Pancreas (tissue), 10 donors: Measurements from ENCODE around the gene C1QL4. TPM values are rescaled to one million over a fixed set of nuclear protein-coding genes. Genes with fewer than 3 reads are reported as not detected.
A peak's percentile ranks its signal among the peaks of the same experiment; 100 is the strongest.
"Not testable (repeated sequence)": the region's sequence is repeated elsewhere in the genome, so short reads cannot be mapped to it uniquely, and the experiment has no call there.

Source experiments
- ATAC-seq, 4 donors: fragments of 200-7000 bp; cut with Tn5 transposase; one replicate each; pipeline versions ENCODE4 v1.8.0 to v1.9.1; 2020; ENCODE audit warnings: mild to moderate bottlenecking in 4 of 4, moderate library complexity in 4 of 4
- DNase-seq, 6 donors: peaks; one replicate each; pipeline ENCODE4 v3.0.0-alpha.2; 2020
- FAIRE-seq: peaks from 2 replicates; lab custom pipeline; 2012; peaks lifted over from hg19 to GRCh38; lab: Jason Lieb, UNC
- H3K27ac ChIP-seq, 4 donors: fragments of 200-600 bp; sonication (generic); 1 replicate in 3 of 4; 2 replicates in 1 of 4; pipeline versions ENCODE4 v1.5.0 to v1.8.0; 2020
- H3K27me3 ChIP-seq, 4 donors: fragments of 200-600 bp; one replicate each; pipeline ENCODE4 v1.8.0; 2021
- H3K36me3 ChIP-seq, 3 donors: fragments of 200-600 bp; sonication (generic) in 1 of 3; one replicate each; pipeline versions ENCODE4 v1.5.0 to v1.8.0; 2020 to 2021
- H3K4me1 ChIP-seq, 3 donors: fragments of 200-600 bp; one replicate each; pipeline ENCODE4 v1.8.0; 2021
- H3K4me3 ChIP-seq, 4 donors: fragments of 200-600 bp; sonication (generic) in 2 of 4; one replicate each; pipeline versions ENCODE4 v1.5.0 to v1.8.0; 2020 to 2021
- H3K9me3 ChIP-seq, 4 donors: fragments of 200-600 bp; one replicate each; pipeline ENCODE4 v1.8.0; 2021
- CTCF ChIP-seq, 4 donors: fragments of 200-600 bp; sonication (generic) in 3 of 4; IDR thresholded peaks; one replicate each; pipeline versions ENCODE4 v1.5.0 to v1.8.0; 2021; ENCODE audit warnings: antibody characterized with exemption in 4 of 4
- WGBS, 2 donors: extraction: QIAGEN DNeasy Blood & Tissue Kit; methylation state at CpG; one replicate each; pipeline ENCODE4 v1.1.7; 2013; 5-methylcytosine and 5-hydroxymethylcytosine counted together
- intact Hi-C, 3 donors: fragments of 100-400 bp; cut with DNase I; formaldehyde crosslinking; loops; one replicate each; pipeline versions ENCODE4 v1.11.1 to v1.14.2; 2022
- polyA plus RNA-seq, 2 donors: library from polyadenylated mRNA; stranded (reverse); fragments of 200-250 nt; gene quantifications; one replicate each; pipeline ENCODE4 v1.2.3, GENCODE V29; 2013
- total RNA-seq, 6 donors: library from RNA; stranded (reverse); fragmentation: NEBNext Ultra II Directional in 4 of 6; extraction: Animal tissue kit (Norgen Biotek cat#: 25700) in 4 of 6; gene quantifications; one replicate each; pipeline versions ENCODE4 v1.2.1 to v1.2.4, GENCODE V29; 2021 to 2023
- donor health status: healthy with polysubstance abuse.
- donor health status: DM: no; HTN: no; CAD: no; lungs with moderate emphysema.
- donor health status: DM: no; HTN: no; CAD: no.
- donor health status: control.
- donor health status: control.
- donor health status: Bipolar disorder and iron deficiency.
- donor health status: DM: yes; HTN: yes; CAD: no.
- donor health status: DM: no; HTN: no; CAD: no.
- donor health status: DM: no; HTN: no; CAD: no.
- donor health status: DM: yes; HTN: yes; CAD: no.

The C1QL4 gene
- total and polyA plus RNA-seq, 8 donors: not detected

GRCh38 chr12:49334681-49335080, 2.3 kb downstream of the C1QL4 start:
- intact Hi-C loops: no loop called here
- Histone ChIP-seq H3K27me3 (peaks cover 0 to 8% (median 7%) of the 10 kb centered on the region in 4 donors), H3K9me3 (no peaks in the 10 kb centered on the region), H3K4me3 (no peak overlapping the region), H3K36me3 (no peaks in the 10 kb centered on the region), H3K27ac (no peak overlapping the region), H3K4me1 (peaks cover 0 to 10% (median 3%) of the 10 kb centered on the region in 3 donors)
- no peak for TF ChIP-seq CTCF (IDR thresholded peaks at IDR 0.05)
- WGBS, 2 donors: 71 to 72% methylated on average over 12 of the region's 12 CpGs
- DNase-seq (no peak), ATAC-seq (no peak), FAIRE-seq (no peak)

- intact Hi-C loops: no loop called here
- Histone ChIP-seq H3K27ac (no peak overlapping the region), H3K9me3 (no peaks in the 10 kb centered on the region), H3K36me3 (no peaks in the 10 kb centered on the region), H3K4me3 (no peak overlapping the region), H3K4me1 (peaks cover 0 to 6% (median 3%) of the 10 kb centered on the region in 3 donors), H3K27me3 (peaks cover 0 to 8% (median 7%) of the 10 kb centered on the region in 4 donors)
- no peak for TF ChIP-seq CTCF (IDR thresholded peaks at IDR 0.05)
- ATAC-seq (no peak), FAIRE-seq (no peak), DNase-seq (no peak)
- WGBS, 2 donors: 55 to 63% methylated on average over 19 of the region's 19 CpGs
Measured at GRCh38 chr12:49334226-49334625, 2.8 kb downstream of the C1QL4 start.

GRCh38 chr12:49333778-49334177, 3.2 kb downstream of the C1QL4 start:
- H3K4me1 ChIP-seq, FAIRE-seq, ATAC-seq, H3K27me3 ChIP-seq, H3K9me3 ChIP-seq, DNase-seq, intact Hi-C loops, H3K4me3 ChIP-seq, H3K36me3 ChIP-seq, H3K27ac ChIP-seq: not testable (repeated sequence)
- WGBS, 2 donors: 48 to 56% methylated on average over 21 of the region's 21 CpGs

GRCh38 chr12:49332891-49333371, 4.1 kb downstream of the C1QL4 start:
- no peak for FAIRE-seq
- Histone ChIP-seq H3K9me3 (no peaks in the 10 kb centered on the region), H3K27ac (no peak overlapping the region), H3K4me3 (no peak overlapping the region), H3K27me3 (peaks cover 0 to 8% (median 7%) of the 10 kb centered on the region in 4 donors), H3K4me1 (peaks cover 0 to 4% (median 3%) of the 10 kb centered on the region in 3 donors), H3K36me3 (no peaks in the 10 kb centered on the region)
- peak in 1 of 6 donors; percentile 69 for DNase-seq
- whole genome bisulfite sequencing, 2 donors: 40 to 42% methylated on average over 40 of the region's 40 CpGs
- no peak for ATAC-seq
- no peak for TF ChIP-seq CTCF (IDR thresholded peaks at IDR 0.05)
- intact Hi-C loops: no loop called here

DNA sequence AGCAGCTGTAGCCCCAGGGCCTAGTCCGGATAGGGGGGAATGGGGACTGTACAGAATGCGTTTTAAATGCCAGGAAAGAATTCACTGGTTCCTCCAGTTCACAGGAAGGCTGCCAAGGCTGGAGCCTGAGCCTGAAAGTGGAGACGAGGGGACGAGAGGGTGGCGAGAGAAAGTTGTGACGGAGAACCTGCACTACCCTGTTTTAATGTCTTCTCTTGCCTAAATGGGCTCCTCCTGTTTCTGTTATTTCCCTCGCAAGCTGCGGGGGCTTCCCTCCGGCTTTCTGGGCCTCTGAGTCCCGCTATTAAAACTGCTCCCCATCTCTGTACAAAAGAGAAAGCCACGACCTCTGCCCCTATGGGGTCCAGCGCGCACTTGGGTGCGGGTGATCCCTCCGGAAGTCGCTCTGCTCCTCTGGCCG, 4.5 kb downstream of the C1QL4 start:
- 80 to 82% methylated on average over 17 of the region's 17 CpGs for WGBS, 2 donors
- peaks cover 0 to 8% (median 7%) of the 10 kb centered on the region in 4 donors for H3K27me3 ChIP-seq

More for the DNA sequence above, 4.5 kb downstream of the C1QL4 start:
- ATAC-seq: no peak
- no peak for FAIRE-seq
- Histone ChIP-seq H3K27ac (no peak overlapping the region), H3K9me3 (no peaks in the 10 kb centered on the region), H3K4me1 (peaks cover 0 to 4% (median 3%) of the 10 kb centered on the region in 3 donors), H3K4me3 (no peak overlapping the region), H3K36me3 (no peaks in the 10 kb centered on the region)
- no peak for DNase-seq
- TF ChIP-seq CTCF (IDR thresholded peaks at IDR 0.05): no peak
- intact Hi-C loops: no loop called here
